Testis (tissue), 3 donors: ENCODE data around the gene PSMC5. TPM values are rescaled to one million over a fixed set of nuclear protein-coding genes. Genes with fewer than 3 reads are reported as not detected.

ENCODE experiments used
- DNase-seq: peaks from one replicate; pipeline ENCODE4 v3.0.0-alpha.2; 2019
- H3K27ac ChIP-seq, 2 donors: fragments of 200-600 bp; sonication (generic); one replicate each; pipeline ENCODE4 v1.5.1; 2019
- H3K27me3 ChIP-seq: fragments of 200-600 bp; sonication (generic); one replicate; pipeline ENCODE4 v1.5.1; 2019
- H3K36me3 ChIP-seq: fragments of 200-600 bp; sonication (generic); one replicate; pipeline ENCODE4 v1.5.1; 2017; ENCODE audit warnings: low read depth; ENCODE audit errors: missing control alignments
- H3K4me1 ChIP-seq: fragments of 200-600 bp; sonication (generic); one replicate; pipeline ENCODE4 v1.5.1; 2019
- H3K4me3 ChIP-seq, 2 donors: fragments of 200-600 bp; sonication (generic); one replicate each; pipeline ENCODE4 v1.5.1; 2017 to 2019
- H3K9me3 ChIP-seq: fragments of 200-600 bp; sonication (generic); one replicate; pipeline ENCODE4 v1.5.1; 2017
- CTCF ChIP-seq, 3 experiments: fragments of 450-650 bp in 2 of 3; fragments of 200-600 bp in 1 of 3; sonication (generic) in 1 of 3; IDR thresholded peaks; one replicate each; pipeline ENCODE4 v1.5.1; 2016 to 2019; ENCODE audit warnings: antibody characterized with exemption in 3 of 3, mild to moderate bottlenecking in 2 of 3, moderate library complexity in 1 of 3
- POLR2A ChIP-seq: fragments of 450-650 bp; IDR thresholded peaks from one replicate; pipeline ENCODE4 v1.6.1; 2017; ENCODE audit warnings: antibody characterized with exemption, mild to moderate bottlenecking, moderate library complexity
- WGBS, 2 donors: methylation state at CpG; one replicate each; pipeline ENCODE4 v1.1.5; 2018; 5-methylcytosine and 5-hydroxymethylcytosine counted together
- intact Hi-C: fragments of 100-400 bp; cut with DNase I; formaldehyde crosslinking; loops from one replicate; pipeline ENCODE4 v1.15.1; 2023; ENCODE audit warnings: low total_unique reads
- polyA plus RNA-seq: library from polyadenylated mRNA; stranded (reverse); fragments of 350-450 nt; fragmentation: Illumina TruSeq; extraction: RNeasy Lipid Tissue Mini Kit (QIAGEN cat#74804); gene quantifications from one replicate; pipeline ENCODE4 v1.2.3, GENCODE V29; 2014; ENCODE audit warnings: low read depth, low replicate concordance; ENCODE audit not compliant: insufficient read depth
- total RNA-seq, 2 donors: library from RNA; depleted of rRNA; stranded (reverse); fragments of >200 nt; gene quantifications; one replicate each; pipeline ENCODE4 v1.2.3, GENCODE V29; 2016

Gene PSMC5
- total and polyA plus RNA-seq, 3 donors from 2014 or later, result 121 to 269 (median 145) TPM

GRCh38 chr17:63845509-63845908 lies 18.3 kb downstream of the PSMC5 start:
- no peak for TF ChIP-seq POLR2A
- no peak for TF ChIP-seq CTCF (IDR thresholded peaks at IDR 0.05)
- no peaks in the 10 kb centered on the region for H3K36me3 ChIP-seq
- WGBS, 2 donors, result 54 to 55% methylated on average over 1 of the region's 1 CpG
- intact Hi-C loops, result no loop called here
- H3K27me3 ChIP-seq, result no peaks in the 10 kb centered on the region
- no peak overlapping the region for H3K4me3 ChIP-seq
- H3K4me1 ChIP-seq, result peaks cover 13% of the 10 kb centered on the region
- DNase-seq, result no peak
- no peak overlapping the region for H3K27ac ChIP-seq
- no peaks in the 10 kb centered on the region for H3K9me3 ChIP-seq

- intact Hi-C loops, result no loop called here
- Histone ChIP-seq H3K27me3 (no peaks in the 10 kb centered on the region), H3K4me1 (peaks cover 3% of the 10 kb centered on the region), H3K27ac (no peak overlapping the region), H3K9me3 (no peaks in the 10 kb centered on the region), H3K36me3 (no peaks in the 10 kb centered on the region), H3K4me3 (no peak overlapping the region)
- DNase-seq, result no peak
- 79 to 82% methylated on average over 3 of the region's 3 CpGs for WGBS, 2 donors
- TF ChIP-seq POLR2A, result no peak
- TF ChIP-seq CTCF (IDR thresholded peaks at IDR 0.05), result no peak
These were observed 20.5 kb downstream of the PSMC5 start for GRCh38 chr17:63847525-63848249.

GRCh38 chr17:63848834-63849689 lies 21.8 kb downstream of the PSMC5 start:
- Histone ChIP-seq H3K27me3 (no peaks in the 10 kb centered on the region), H3K9me3 (no peaks in the 10 kb centered on the region), H3K4me3 (peak overlapping the region; percentile 34 to 48), H3K36me3 (no peaks in the 10 kb centered on the region), H3K4me1 (peaks cover 3% of the 10 kb centered on the region), H3K27ac (peak overlapping the region; percentile 2 to 80)
- intact Hi-C loops, result no loop called here
- WGBS, 2 donors, result 5 to 7% methylated on average over 35 to 82 of the region's 82 CpGs
- TF ChIP-seq POLR2A (no peak), CTCF (IDR thresholded peaks at IDR 0.05) (peak; percentile 69 to 85 (median 74))
- DNase-seq, result peak; percentile 95

- no peak for TF ChIP-seq CTCF (IDR thresholded peaks at IDR 0.05)
- TF ChIP-seq POLR2A, result no peak
- H3K36me3 ChIP-seq, result no peaks in the 10 kb centered on the region
- H3K4me1 ChIP-seq, result peaks cover 3% of the 10 kb centered on the region
- intact Hi-C loops, result no loop called here
- no peak for DNase-seq
- no peak overlapping the region for H3K27ac ChIP-seq
- no peaks in the 10 kb centered on the region for H3K9me3 ChIP-seq
- H3K4me3 ChIP-seq, result no peak overlapping the region
- WGBS, 2 donors, result 52 to 65% methylated on average over 9 of the region's 9 CpGs
- H3K27me3 ChIP-seq, result no peaks in the 10 kb centered on the region
These were observed 23.2 kb downstream of the PSMC5 start for GRCh38 chr17:63850401-63850800.
